Measurements from ENCODE around the gene CDNF.

The CDNF gene

GRCh38 chr10:14784459-14785055, 53.3 kb downstream of the CDNF start:
- no peak for DNase-seq

- DNase-seq, result no peak
Measured at GRCh38 chr10:14782691-14783363, 55.0 kb downstream of the CDNF start.

- no peak for DNase-seq
Measured at GRCh38 chr10:14781763-14782162, 56.1 kb downstream of the CDNF start.

GRCh38 chr10:14779001-14779651, 58.7 kb downstream of the CDNF start:
- DNase-seq, result no peak

DNA sequence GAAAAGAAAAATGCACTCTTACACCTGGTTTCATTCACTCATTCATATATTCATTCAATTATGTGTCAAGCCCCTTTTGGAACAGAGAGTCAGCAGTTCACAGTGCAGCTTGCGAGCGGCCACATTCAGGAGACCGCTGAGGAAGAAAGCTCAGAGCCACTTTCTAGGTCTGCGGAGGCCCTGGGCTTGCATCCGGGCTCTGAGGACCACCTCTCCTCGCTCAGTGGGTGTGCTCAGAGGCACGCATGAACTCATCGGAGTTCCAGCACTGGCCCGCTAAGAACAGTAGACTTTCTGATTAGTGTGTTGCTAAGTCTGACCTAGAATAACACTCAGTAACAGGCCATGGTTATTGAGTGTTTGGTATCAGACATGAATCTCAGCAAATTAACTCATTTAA, 61.3 kb downstream of the CDNF start:
- no peak for DNase-seq

DNA sequence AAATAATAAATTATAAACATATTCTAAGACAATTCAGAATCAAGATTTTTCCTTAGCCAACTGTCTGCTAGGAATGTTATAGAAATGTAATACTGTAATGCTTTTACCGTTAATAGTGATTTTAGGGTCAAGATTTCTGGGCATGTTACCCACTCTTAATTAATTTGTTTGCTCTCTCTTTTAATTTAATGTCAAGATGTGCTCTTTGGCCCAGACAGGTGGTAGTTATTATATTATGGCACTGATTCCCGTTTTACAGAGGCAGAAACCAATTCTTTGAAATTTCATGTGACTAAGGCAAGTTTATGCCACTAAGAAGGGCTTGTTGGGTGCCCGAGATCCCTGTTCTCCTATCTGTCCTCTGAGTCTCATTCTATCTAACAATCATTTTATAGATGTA, 62.2 kb downstream of the CDNF start:
- DNase-seq, result no peak

GRCh38 chr10:14774797-14775196, 63.0 kb downstream of the CDNF start, which contains the start of gene FAM107B:
TSS of gene FAM107B (minus strand) at chr10:14774897. CDS start at chr10:14774663, 234 bp downstream.
- DNase-seq, result no peak

GRCh38 chr10:14774214-14774580, 63.6 kb downstream of the CDNF start:
- DNase-seq, result no peak

- no peak for DNase-seq
Measured at GRCh38 chr10:14773551-14774213, 64.2 kb downstream of the CDNF start.

DNA sequence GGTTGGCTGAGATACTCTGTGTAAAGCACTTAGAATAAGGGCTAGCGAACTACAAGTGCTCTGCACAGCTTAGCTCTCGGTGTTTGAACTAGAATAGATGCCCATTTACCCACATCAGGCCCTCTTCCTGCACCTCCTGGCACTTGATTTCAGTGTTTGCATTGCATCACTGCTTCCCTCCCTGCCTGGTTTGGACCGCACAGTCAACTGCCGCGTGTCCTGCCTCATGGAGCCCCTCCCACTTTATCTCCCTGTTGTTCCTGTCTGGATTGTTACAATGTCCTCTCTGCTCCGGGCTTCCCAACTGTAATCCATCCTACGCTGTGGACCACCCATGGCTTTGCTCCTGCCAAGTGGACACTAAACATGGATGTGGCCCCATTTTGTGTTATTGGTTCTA, 65.4 kb downstream of the CDNF start:
- DNase-seq, result no peak

GRCh38 chr10:14770927-14771326, 66.9 kb downstream of the CDNF start:
- DNase-seq, result no peak

Data from activated gamma-delta T cell treated with Interleukin-2 at 50 U/mL for 16 hours (primary cell).